ENCODE results near the gene DHX35. TPM values are rescaled to one million over a fixed set of nuclear protein-coding genes. Genes with fewer than 3 reads are reported as not detected.

Gene DHX35
- total and polyA plus RNA-seq, 2 of the 8 experiments (the other 6 are each of a cell fraction or from before 2014, with no cell fraction given): 21.9 to 27.7 TPM

- TF ChIP-seq NRF1 (IDR thresholded peaks at IDR 0.05; ENCODE audit: low read depth, low read length): no peak
- no peak for TF ChIP-seq CHD1 (IDR thresholded peaks at IDR 0.05; ENCODE audit: low read depth, low read length)
- no peak for TF ChIP-seq RNF2 (IDR thresholded peaks at IDR 0.05; ENCODE audit: borderline replicate concordance, low read depth, low read length, missing control alignments, poor library complexity, severe bottlenecking)
- no peak for TF ChIP-seq TAF1 (IDR thresholded peaks at IDR 0.05; ENCODE audit: low read depth, low read length)
- TF ChIP-seq BACH1 (IDR thresholded peaks at IDR 0.05; ENCODE audit: low read length): peak; percentile 68
- 0 out of 2 replicates have a peak, but pooled peaks have one; percentile 8 for TF ChIP-seq USF2 (IDR thresholded peaks at IDR 0.05; ENCODE audit: low read length)
- TF ChIP-seq PHF8 (conservative IDR thresholded peaks at IDR 0.05; ENCODE audit: low read depth, low read length): no peak
- TF ChIP-seq CREB1 (IDR thresholded peaks at IDR 0.05): 0 out of 2 replicates have a peak, but pooled peaks have one; percentile 12
- no peak for TF ChIP-seq ASH2L (IDR thresholded peaks at IDR 0.05; ENCODE audit: low read length)
- TF ChIP-seq CTCF (IDR thresholded peaks at IDR 0.05; ENCODE audit: control extremely low read depth in 1 of 3, insufficient read depth in 1 of 3, low read depth in 1 of 3, low read length in 3 of 3): peak; percentile 92 to 100 (median 99)
- peak in 1 of 2 experiments; percentile 94; a peak in 1 of 4 replicates for TF ChIP-seq HDAC2 (IDR thresholded peaks at IDR 0.05; ENCODE audit: borderline replicate concordance in 1 of 2, low read depth in 2 of 2, low read length in 2 of 2)
These were observed 86.0 kb downstream of the DHX35 start (continued) for GRCh38 chr20:39048000-39048696.
